HFFc6 (cell line): Measurements from ENCODE around the gene HBS1L. TPM values are rescaled to one million over a fixed set of nuclear protein-coding genes. Genes with fewer than 3 reads are reported as not detected.
A peak's percentile ranks its signal among the peaks of the same experiment; 100 is the strongest.

Source experiments
- DNase-seq: peaks from one replicate; pipeline ENCODE4 v3.0.0-alpha.2; 2018
- H3K27ac Mint-ChIP-seq: 2 replicates; pipeline ENCODE4 v1.8.0; 2020; ENCODE audit warnings: mild to moderate bottlenecking, mixed read lengths
- H3K27me3 Mint-ChIP-seq: 2 replicates; pipeline ENCODE4 v1.8.0; 2021; ENCODE audit warnings: mild to moderate bottlenecking, moderate library complexity, mixed read lengths; ENCODE audit not compliant: insufficient read depth
- H3K36me3 Mint-ChIP-seq: 2 replicates; pipeline ENCODE4 v1.8.0; 2021; ENCODE audit warnings: low read depth, mixed read lengths
- H3K4me1 Mint-ChIP-seq: 2 replicates; pipeline ENCODE4 v1.8.0; 2020; ENCODE audit warnings: low read depth, mixed read lengths
- H3K4me3 Mint-ChIP-seq: 2 replicates; pipeline ENCODE4 v1.8.0; 2020; ENCODE audit warnings: mild to moderate bottlenecking, moderate library complexity, mixed read lengths
- H3K9me3 Mint-ChIP-seq: 2 replicates; pipeline ENCODE4 v1.8.0; 2020; ENCODE audit warnings: mild to moderate bottlenecking, mixed read lengths
- microRNA-seq: library from miRNA; unstranded; fragments of <30 nt; microRNA quantifications from one replicate; pipeline ENCODE4, GENCODE V29; 2019
- total RNA-seq, 6 experiments: library from RNA; stranded (reverse); fragmentation: NEBNext Ultra II Directional; extraction: Animal tissue kit (Norgen Biotek cat#: 25700); gene quantifications; 2 replicates in 1 of 6; 3 replicates in 5 of 6; pipeline ENCODE4 v1.2.3, GENCODE V29; 2021
- TF ChIP-seq, protein P1 (sequence below): fragments of 200-600 bp; sonication (generic); IDR thresholded peaks from 2 replicates; pipeline ENCODE4 v1.5.0; 2021; ENCODE audit warnings: antibody characterized with exemption, mild to moderate bottlenecking

Gene HBS1L
- total RNA-seq, 6 experiments from 2014 or later = 100 to 123 (median 107) TPM

DNA sequence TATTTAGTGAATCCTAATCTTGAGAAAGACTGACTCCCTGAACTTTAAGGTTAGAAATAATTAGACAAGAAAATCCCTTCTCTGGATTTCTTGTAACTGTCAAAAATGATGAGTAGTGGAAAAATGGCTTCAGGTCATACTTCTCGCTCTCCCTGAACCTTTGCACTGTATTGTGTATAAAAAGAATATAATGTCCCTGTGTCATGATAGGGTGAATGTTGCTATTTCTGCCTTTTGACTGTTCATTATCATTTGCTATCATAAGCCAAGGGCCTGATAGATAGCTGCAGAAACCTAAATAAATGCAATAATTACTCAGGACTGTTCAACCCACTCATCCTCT is 144.1 kb downstream of the HBS1L start:
- no peaks in the 10 kb centered on the region for H3K9me3 Mint-ChIP-seq
- H3K36me3 Mint-ChIP-seq = peaks cover 3% of the 10 kb centered on the region; the same call in 1 of the 2 replicates
- H3K27ac Mint-ChIP-seq = peak overlapping the region; percentile 97
- peaks cover 2% of the 10 kb centered on the region; the same call in 1 of the 2 replicates for H3K27me3 Mint-ChIP-seq
- no peak overlapping the region for H3K4me3 Mint-ChIP-seq
- peaks cover 51% of the 10 kb centered on the region for H3K4me1 Mint-ChIP-seq
- TF ChIP-seq, protein P1, sequence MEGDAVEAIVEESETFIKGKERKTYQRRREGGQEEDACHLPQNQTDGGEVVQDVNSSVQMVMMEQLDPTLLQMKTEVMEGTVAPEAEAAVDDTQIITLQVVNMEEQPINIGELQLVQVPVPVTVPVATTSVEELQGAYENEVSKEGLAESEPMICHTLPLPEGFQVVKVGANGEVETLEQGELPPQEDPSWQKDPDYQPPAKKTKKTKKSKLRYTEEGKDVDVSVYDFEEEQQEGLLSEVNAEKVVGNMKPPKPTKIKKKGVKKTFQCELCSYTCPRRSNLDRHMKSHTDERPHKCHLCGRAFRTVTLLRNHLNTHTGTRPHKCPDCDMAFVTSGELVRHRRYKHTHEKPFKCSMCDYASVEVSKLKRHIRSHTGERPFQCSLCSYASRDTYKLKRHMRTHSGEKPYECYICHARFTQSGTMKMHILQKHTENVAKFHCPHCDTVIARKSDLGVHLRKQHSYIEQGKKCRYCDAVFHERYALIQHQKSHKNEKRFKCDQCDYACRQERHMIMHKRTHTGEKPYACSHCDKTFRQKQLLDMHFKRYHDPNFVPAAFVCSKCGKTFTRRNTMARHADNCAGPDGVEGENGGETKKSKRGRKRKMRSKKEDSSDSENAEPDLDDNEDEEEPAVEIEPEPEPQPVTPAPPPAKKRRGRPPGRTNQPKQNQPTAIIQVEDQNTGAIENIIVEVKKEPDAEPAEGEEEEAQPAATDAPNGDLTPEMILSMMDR = no peak
- no peak for DNase-seq

Small RNAs within 50 kb of the gene (microRNA-seq; reads per million reads assigned to microRNA genes)
- gene MIR3662 = 2.3 reads per million

Other genes starting within 250 kb of the HBS1L start
- not detected for gene ALDH8A1, start 104.7 kb downstream of the HBS1L start, total RNA-seq
- under 1 TPM; 0.17 to 0.35 (median 0.19) TPM for gene MYB, start 126.5 kb upstream of the HBS1L start, total RNA-seq